Stimulated activated CD4-positive, alpha-beta T cell treated with anti-CD3 and anti-CD28 coated beads, TNF-alpha, amount 100 ng/mL, for 24 hours (primary cell): ENCODE data around the gene ADAM30.
"Not testable (repeated sequence)": the region's sequence is repeated elsewhere in the genome, so short reads cannot be mapped to it uniquely, and the experiment has no call there.

Experiments used
- DNase-seq, 3 experiments: peaks; one replicate each; pipeline ENCODE4 v3.0.0-alpha.2; 2020; ENCODE audit warnings: low read depth in 3 of 3

The ADAM30 gene

DNA sequence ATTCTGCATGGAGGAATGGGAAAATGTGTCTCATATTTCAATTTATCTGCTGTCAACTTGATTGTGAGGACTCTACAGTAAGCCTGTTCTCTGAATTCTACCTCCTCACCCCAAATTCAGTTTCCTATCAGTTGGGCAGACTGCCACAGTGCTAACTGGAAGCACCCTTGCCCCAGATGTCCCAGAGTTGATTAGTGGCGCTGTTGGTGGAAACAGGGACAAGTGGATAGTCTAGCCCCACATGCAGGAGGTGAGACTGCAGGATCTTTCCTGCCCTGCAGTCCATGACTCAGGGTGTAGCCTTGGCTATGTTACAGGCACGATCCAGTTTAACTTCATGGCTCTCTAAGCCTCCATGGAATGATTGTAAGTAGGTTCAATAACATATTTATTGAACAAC lies 22.1 kb downstream of the ADAM30 start:
- no peak for DNase-seq

DNA sequence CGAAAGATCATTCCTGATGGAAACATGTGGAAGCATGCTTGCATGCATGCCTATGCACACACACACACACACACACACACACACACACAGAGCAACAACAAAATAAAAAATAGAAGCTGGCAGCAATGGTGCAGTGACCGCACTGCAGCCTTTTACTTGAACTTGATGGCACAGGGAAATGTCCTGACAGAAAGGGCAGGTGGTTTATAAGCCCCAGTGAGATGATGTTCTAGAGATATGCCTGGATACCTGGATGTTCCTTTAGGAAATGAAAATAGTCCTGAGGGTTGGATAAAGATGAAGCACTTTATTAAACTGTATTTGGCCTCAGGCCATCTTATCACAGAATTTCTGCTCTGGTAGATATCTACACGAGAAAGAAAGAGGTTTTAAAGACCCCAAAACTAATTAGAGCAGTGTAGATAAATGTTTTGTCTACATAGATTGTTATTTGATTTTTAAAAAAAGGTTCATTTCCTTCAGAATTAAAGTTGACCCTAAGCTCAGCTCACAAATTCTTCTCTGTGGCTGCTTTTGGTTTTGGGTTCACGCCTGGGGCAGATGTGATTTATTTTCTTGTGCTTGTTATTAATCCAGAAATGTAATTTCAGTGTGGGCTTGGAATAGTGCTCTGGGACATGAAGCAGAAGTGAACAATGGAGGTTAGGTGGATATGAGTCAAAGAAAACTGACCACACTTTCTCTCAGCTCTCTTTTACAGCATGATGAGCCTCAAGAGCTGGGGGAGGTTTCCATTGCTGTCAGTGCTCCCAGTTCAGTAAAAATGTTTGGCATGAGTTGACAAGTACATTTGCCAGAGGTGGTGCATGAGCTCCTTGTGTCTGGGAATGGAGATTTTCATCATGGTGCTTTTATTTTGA lies 22.9 kb downstream of the ADAM30 start:
- DNase-seq: no peak

DNA sequence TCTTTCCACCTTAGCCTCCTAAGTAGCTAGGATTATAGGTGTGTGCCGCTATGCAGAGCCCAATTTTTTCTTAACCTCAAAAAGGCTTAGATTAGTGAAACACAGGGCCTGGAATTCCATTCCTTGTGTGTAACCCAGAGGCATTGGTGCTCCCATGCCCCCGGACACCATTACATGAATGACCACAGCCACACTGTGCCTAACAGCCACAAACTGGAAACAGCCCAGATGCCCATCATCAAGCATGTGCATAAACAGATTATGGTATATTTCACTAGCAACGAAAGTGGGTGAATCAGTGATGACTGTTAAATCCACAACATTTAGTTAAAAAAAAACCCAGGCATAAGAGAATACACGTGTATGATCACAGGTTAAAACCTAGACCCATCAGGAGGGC lies 24.4 kb downstream of the ADAM30 start:
- no peak for DNase-seq

DNA sequence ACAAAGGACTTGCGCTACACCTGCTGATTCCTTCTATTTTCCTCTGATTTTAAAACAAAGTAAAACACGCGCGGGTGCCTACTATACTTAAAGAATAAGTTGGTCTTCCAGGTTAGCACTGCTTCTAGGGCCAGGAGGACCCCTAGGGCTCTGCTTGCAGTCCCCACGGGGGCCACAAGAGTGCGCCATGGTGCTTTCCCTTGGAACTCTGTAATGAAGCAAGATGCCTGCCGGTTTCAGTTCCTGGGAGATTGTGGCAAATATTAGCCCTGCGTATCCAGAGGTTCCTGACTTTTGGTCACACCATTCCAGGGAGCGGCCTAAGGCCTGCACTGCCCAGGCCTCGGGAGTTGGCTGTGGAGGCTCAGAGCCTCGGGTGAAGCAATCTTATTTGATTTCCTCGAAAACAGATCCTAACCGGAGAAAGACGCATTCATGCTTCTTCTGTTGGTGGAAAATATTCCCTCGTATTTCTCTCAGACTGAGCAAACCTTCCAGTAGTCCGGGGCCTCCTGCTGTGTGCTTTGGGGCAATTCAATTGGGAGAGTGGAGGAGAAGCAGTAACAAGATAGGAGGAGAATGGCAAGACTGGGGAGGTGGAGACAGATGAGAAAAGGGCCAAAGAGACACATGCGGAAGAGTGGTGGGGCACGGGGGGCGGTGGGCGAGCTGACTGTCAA lies 25.3 kb downstream of the ADAM30 start:
- peak; percentile 12 to 74 (median 16) for DNase-seq

DNA sequence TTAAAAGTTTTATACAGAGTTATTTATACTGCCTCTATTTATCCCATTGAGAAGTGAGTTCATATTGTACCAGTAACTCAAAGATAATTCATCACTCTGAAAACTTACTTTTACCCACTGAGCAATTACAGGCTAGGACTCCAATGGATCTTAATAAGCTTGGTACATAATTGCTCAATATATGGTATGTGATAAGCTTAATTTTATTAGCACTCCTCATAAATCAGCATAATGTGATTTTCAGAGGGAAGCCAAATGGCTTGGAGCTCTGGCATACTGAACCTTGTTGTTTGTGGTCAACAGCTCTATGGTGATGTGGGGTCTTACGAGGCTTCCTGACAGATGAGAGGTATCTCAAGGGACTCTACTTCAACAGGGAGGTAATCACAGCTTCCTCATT lies 26.3 kb downstream of the ADAM30 start:
- no peak for DNase-seq

DNA sequence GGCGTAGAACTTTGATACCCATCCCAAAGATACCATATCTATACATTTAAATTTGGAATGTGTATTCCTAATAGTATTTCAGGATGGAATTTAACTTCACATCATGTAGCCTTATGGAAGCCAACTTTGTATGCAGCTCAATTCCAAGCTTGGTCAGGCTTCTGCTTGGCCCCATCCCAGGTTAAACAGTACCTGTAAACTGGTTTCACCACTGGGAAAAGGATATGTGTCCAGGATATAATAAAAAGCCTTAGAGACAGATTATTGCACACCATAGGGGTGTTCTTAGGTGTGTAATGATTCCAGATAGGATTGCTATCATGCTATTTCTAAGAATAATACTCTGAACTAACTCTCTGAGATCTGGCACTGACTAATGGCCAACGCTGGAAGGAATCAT lies 28.1 kb downstream of the ADAM30 start:
- DNase-seq: no peak

DNA sequence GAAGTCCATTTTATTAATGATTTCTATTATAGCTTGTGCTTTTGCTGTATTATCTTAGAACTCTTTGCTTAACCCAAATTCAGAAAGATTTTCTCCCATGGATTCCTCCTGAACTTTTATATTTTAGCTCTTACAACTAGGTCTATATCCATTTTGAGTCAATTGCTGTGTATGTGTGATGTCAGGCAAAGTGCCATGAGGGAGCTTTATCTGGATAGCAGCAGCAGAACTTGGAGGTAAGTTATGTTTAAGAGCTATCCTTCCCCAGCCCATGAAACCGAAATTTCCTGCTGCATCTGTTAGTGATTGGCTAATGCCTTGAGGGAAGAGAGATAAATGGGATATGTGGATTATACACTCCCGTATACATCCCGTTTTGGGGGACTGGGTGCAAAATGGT lies 29.9 kb downstream of the ADAM30 start:
- DNase-seq: no peak

DNA sequence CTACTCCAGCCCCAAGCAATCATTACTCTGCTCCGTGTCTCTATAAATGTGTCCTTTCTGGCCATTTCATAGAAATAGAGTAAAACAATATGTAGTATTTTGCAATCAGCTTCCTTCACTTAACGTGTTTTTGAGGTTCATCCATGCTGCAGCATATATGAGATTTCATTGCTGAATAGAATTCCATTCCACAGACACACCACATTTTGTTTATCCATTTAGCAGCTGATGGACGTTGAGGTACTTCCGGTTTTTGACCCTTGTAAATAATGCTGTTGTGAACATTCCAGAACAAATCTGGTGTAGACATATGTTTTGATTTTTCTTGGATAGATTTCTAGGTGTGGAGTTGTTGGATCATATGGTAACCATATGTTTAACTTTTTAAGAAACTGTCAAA lies 30.7 kb downstream of the ADAM30 start:
- no peak for DNase-seq

DNA sequence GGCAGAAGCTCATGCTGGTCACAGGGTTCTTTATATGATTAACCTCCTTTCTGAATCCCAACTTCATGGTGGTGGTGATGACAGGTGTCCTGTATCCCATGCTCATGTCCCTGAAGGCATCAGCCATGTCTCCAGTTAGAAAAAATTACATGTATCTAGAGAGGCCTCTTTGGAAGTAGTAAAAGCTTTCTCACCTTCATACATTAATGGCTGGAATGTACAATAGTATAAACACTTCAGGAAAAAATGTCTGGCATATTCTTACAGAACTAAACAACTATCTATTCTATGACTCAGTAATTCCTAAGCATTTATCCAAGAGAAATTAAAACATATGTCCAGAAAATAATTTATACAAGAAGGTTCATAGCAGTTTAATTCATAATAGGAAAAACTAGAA lies 34.0 kb downstream of the ADAM30 start:
- DNase-seq: no peak

DNA sequence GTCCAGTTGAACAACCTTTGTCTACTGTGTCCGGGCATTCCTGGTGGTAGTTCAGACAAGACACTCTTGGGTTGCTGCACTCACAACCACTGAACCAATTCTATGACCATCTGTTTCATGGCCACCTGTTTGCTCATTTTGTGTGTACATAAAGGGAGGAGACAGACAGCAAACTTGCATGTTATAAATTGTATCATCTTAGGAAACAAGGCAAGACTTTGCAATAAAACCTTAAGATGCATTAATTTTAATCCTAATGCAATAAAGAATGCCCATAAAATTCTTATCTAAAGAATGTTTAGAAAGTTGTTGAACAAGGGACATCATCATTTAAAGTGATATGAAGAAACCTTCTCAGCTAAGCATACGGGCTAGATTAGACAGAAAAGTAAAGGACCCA lies 34.8 kb downstream of the ADAM30 start:
- no peak for DNase-seq

DNA sequence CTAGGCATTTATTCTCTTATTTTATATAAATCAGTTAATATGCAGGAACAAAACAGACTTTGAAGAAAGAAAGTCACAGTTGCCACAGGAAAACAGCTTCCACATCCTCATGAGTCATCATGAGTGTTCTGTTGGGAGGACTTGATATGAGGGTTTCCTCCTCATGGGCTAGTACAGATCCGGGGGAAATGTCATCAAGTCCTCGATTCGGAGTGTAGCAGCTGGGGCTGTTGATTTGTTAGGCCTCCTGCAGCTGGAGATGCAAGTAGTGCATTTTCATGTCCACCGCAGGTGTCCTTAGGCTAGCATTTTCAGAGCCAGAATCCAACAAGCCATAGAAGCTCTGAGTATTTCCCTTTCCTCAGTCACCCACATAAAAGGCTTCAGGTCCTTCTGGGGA lies 36.7 kb downstream of the ADAM30 start:
- DNase-seq: no peak

DNA sequence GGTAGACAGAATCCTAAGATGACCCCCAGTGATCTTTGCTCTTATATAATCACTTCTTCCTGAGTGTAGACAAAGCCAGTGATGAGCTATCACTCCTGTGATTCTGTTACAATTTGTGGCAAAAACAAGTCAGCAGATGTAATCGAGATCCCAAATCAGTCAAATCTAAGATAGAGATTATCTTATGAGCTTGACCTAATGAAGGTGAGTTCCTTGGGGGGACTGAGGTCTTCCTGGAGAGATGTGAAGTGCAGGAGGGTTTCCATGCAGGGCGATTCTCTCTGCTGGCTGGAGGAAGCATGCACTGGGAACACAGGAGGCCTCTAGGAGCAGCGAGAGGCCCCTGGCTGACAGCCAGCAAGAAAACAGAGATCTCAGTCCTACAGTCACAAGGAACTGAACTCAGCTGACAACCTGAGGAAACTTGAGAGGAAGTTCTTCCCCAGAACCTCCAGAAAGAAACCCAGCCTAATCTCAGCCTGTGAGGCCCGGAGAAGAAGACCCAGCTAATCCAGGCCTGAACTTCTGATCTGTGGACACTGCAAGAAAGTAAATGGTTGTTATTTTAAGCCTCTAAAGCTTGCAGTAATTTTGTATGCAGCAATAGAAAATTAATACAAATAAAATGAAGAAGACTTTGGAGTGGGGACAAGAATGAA lies 37.6 kb downstream of the ADAM30 start:
- DNase-seq: not testable (repeated sequence)

DNA sequence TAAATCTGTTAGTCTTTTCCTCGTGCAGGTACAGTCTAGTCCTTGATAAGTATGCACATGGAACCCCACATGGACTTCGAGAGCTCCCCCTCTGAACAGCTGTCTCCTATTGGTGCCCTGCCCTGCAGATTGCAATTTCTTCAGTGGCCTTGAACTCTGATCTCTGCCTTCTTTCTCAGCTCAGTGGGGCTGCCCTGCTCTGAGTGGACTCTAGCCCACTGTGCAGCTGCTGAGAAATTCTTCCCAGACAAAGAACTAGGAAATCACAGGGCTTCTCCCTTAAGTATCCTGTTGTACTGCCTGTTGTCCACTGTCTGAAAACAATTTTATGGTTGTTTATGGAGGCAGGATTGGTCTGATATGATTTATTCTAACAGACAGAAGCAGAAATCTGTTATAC lies 38.2 kb downstream of the ADAM30 start:
- no peak for DNase-seq

DNA sequence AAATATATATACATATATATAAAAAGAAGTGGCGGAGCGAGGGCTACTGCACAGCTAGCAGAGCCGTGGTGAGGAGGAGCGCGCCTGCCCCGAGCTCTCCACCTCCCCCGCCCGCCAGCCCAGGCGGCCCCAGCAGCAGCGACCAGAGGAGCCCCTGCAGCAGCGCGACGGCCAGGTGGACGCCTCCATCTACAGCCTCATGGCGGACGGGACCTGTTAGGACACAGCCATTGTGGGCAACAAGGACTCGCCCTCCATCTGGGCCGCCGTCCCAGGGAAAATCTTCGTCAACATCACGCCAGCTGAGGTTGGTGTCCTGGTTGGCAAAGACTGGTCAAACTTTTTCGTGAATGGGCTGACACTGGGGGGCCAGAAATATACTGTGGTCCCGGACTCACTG lies 43.2 kb downstream of the ADAM30 start:
- no peak for DNase-seq

DNA sequence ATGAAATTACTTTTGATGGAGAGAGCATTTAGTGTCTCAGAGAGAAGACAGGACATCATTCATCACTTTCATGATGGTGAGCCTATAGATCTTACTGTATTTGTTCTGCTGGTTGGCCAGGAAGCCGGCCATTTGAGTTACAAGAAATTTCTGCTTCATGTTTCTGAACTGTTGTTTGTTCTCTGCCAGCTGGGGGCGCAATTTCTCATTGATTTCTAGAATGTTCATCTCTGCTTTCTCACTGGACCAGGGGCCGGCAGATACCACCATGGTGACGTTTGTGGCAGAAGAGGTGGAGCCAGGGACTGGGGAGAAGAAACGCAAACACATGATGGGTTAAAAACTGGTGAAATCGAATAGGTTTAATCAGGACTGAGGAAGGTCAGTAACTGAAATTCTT lies 52.1 kb downstream of the ADAM30 start:
- not testable (repeated sequence) for DNase-seq
